GM11168 (cell line): ENCODE data around the gene KNDC1.

Source experiments
- in situ Hi-C: fragments of 300-500 bp; cut with MboI; formaldehyde crosslinking; loops from one replicate; pipeline ENCODE4 v1.12.0; 2022; ENCODE audit warnings: low sequenced_read_pairs; ENCODE audit not compliant: unreplicated experiment

Gene KNDC1

DNA sequence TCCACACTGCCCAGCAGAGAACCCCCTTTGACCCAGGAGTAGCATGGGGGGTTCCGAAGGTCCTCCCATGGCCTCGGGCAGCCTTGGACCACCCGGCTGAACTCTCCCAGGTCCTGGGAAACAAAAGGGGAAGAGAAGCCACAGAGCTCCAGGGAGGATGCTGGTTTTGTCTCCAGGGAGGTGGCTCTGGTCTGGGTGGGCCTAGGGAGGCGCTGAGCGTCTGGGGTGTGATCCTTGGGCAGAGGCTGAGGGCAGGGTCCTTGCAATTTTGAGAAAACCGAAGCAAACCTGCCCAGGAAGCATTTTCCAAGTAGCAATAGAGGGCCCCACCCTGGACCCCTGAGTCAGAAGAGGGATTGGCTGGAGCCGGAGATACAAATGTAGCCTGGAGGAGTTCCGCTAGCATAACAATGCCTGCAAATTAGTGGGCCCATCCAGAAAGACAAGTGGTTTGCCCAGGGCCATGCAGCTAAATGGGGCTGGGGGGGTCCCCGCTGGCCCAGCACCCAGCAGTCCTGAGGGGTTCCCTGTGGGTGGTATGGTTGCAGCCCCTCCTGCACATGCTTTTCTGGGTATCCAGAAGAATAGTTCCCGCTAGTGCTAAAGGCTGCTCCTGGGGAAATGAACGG is 72.0 kb downstream of the KNDC1 start:
- in situ Hi-C loops = loop anchor here (10.0 kb wide), 1 partner anchor 87 kb away; no protein-coding TSS in a partner anchor

DNA sequence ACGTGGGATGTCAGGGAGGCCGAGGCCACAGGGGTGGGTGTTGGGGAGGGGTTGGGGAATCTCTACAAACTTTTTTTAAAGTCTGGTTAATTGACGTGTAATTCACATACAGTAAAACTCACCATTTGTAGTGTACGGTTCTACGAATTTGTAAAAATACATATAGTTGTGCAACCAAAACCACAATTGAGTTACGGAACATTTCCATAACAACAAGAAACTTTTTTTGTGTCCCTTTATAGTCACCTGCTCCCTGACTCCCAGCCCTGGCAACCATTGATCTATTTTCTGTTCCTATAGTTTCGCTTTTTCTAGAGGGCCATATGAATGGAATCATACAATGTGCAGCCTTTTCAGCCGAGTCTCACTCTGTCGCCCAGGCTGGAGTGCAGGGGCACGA is 74.8 kb downstream of the KNDC1 start:
- in situ Hi-C loops = loop anchor here (10.0 kb wide), 1 partner anchor 90 kb away; no protein-coding TSS in a partner anchor

DNA sequence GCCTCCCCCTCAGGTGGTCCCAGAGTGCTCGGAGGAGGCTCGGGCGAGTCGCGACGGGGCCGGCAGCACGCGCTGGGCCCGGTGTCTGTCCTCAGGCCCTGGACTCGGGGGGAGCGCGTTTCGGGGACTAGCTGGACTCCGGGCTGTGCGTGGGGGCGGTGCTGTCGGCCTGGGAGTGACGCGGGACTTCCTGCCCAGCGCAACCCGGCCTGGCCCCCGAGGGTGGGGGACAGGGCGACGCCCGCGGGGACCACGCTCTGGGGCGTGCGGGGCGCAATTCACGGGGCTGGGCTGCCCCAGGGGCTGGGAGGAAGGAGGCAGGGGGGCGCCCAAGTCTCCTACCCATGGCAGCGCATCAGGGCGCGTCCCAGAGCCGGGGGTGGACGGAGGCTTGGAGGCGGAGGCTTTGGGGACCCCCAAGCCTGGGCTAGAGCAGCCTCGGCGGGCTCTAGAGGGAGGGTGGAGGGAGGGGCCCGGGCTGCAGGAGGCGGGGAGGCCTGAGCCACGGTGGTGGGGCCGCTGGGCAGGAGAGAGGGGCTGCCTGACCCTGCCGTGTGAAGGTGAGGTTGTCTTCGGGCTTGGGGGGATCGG is 75.3 kb downstream of the KNDC1 start:
- in situ Hi-C loops = loop anchor here (10.0 kb wide), 1 partner anchor 91 kb away; no protein-coding TSS in a partner anchor

DNA sequence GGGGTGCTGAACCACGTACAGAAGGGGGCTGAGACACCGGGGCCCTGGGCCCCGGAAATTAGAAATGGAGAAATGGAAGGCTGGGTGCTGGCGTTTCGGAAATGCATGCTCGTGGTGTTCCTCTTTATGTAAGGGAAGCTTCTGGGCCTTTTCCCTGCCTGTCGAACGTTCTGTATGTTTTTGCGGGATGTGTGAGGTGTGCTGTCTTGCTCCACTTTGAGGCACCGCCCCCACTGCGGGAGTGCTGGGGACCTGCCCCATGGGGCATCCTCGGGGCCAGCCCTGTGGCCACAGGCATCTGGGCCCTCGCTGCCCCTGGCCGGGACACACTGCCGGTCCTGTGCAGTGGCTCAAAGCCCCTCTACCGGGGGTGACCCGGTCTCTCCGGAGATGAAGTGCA is 75.9 kb downstream of the KNDC1 start:
- in situ Hi-C loops = loop anchor here (10.0 kb wide), 1 partner anchor 91 kb away; no protein-coding TSS in a partner anchor

DNA sequence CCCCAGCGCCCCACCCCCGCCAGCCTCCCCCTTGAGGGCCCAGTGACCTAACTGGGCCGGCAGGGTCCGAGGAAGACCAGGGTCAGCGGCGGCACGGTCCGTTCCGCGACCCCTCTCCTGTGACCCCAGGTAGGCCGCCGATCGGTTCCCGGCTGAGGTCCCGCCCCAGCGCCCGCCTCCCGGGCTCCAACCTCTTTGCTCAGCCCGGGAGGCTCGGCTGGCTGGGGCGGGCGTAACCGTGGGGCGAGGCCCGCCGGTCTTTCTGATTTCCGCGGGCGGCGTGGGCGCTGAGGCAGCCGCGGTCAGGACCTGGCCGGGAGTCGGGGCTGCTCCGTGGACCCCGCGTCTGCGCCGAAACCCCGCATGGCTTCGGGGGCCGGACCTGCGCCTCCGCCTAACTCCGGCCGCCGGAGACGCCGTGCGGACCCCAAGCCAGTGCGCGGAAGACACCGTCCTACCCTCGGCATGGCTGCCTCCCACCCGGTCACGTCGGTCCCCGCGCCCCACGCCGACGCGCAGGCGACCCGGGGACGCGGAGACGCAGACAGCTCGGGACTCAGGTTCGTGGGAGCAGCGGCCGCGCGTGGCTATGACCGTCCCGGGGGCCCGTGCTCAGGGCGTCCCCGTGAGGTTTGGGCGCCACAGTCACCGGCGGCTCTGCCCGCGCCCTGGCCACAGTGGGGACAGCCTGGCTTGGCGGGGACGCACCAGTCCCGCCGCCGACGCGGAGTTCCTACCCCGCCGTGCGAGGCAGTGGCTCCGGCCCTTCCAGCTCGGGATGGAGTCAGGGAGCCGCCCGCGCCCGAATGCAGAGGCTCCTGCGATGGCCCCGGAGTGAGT is 76.6 kb downstream of the KNDC1 start:
- in situ Hi-C loops = loop anchor here (10.0 kb wide), 1 partner anchor 92 kb away; no protein-coding TSS in a partner anchor

DNA sequence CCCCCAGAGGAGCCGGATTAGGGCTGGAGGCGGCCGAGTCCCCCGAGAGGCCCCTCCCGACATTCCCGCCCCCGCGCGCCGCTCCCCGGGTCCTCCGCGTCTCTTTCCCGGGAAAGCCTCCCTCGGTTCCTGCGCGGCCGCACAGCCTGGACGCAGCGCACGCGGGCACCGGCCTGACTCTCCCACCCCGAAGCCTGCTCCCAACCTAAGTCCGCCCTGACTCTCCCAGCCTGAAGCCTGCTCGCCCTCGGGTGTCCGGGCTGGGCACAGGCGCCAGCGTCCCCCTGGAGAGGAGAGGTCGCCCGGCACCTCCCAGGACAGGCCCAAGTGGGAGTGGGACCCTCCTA is 77.2 kb downstream of the KNDC1 start:
- in situ Hi-C loops = loop anchor here (10.0 kb wide), 1 partner anchor 92 kb away; no protein-coding TSS in a partner anchor

DNA sequence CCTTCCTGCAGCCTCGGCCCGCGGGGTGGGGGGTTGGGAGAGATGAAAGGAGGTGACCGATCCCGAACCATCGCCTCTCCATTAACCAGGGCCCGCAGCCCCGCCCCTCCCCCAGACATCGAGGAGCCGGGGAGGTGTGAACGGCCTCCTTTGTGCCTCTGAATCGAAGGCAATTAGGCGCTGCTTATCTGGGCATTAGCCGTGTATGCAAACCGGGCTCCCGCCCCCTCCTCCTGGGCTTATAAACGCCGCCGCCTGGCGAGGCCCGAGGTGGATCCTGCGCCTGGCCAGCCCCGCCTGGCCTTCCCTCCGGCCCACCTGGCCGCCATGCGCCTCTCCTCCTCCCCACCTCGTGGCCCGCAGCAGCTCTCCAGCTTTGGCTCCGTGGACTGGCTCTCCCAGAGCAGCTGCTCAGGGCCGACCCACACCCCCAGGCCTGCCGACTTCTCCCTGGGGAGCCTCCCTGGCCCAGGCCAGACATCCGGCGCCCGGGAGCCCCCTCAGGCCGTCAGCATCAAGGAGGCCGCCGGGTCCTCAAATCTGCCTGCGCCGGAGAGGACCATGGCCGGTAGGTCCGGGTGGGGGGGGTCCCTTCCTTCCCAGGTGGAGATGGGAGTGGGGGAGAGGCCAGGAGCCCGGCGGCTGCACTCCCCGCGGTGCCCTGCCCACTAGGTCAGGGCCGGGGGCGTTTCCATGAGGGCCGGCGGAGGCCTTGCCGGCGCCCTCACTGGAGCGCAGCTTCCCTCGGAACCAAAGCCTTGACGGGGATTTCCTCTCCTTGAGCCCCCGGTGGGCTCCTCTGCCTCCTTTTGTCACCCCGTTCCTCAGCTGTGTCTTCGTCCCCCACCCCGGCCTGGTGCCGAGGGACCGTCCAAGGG is 77.8 kb downstream of the KNDC1 start, which contains the start of gene VENTX:
Gene VENTX (plus strand): TSS at position 268 of the 878 bp plus-strand sequence. CDS start 60 bp downstream, at position 328.
- in situ Hi-C loops = loop anchor here (10.0 kb wide), 1 partner anchor 93 kb away; no protein-coding TSS in a partner anchor

DNA sequence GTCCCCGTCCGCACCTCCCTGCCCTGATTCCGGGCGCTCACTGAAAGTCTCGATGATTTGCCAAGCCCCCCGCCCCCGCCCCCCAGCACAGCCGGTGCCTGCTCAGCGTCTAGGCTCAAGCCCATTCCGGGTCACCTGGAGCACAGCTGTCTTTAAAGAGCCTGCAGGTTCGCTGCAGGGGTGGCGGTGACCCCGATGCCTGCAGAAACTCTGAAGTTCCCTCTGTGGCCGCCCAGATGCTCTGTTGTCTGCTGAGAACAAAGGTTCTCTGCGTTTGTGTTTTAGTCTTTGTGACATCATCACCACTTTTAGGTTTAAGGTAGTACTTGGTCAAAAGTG is 78.4 kb downstream of the KNDC1 start:
- in situ Hi-C loops = loop anchor here (10.0 kb wide), 1 partner anchor 94 kb away; no protein-coding TSS in a partner anchor

DNA sequence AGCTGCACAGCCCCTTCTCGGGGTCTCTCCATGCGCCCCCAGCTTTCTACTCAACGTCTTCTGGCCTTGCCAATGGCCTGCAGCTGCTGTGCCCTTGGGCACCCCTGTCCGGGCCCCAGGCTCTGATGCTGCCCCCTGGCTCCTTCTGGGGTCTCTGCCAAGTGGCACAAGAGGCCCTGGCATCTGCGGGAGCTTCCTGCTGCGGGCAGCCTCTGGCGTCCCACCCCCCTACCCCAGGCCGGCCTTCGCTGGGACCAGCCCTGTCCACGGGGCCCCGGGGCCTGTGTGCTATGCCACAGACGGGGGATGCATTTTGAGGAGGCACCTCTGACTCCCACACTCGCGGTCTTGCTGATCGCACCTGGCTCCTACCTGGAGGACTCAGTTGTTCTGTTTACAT is 80.0 kb downstream of the KNDC1 start:
- in situ Hi-C loops = loop anchor here (10.0 kb wide), 1 partner anchor 95 kb away; no protein-coding TSS in a partner anchor

DNA sequence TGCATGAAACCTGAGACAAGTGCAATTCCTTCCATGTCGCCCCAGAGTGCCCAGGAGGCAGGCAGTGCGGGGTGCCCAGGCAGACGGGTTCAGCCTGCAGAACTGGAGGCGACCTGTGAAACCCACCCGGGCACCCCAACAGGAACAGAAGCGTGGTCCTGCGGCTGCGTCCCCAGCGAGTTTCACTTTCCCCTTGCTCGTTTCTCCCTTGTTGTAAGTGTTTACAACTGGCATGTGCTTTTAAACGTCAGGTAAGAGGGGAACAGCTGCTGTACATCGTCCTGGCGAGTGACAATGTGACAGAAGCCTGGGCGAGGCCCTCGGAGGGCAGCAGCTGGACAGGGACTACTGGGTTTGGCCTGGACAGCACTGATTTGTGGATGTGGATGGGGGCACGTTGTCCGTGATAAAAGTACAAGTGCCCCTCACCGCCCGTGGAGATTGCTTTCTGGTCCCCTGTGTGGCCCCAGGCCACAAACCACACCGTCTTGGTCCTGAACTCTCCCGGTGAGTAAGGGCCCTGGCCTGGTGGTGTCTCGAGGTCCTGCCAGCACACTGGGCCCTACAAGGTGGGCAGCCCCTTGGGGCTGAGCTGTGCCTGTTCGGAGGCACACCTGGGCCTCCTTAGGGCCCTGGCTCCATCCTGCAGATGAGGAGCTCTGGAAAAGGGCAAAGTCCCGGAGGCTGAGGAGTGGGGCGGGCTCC is 81.6 kb downstream of the KNDC1 start:
- in situ Hi-C loops = no loop called here

DNA sequence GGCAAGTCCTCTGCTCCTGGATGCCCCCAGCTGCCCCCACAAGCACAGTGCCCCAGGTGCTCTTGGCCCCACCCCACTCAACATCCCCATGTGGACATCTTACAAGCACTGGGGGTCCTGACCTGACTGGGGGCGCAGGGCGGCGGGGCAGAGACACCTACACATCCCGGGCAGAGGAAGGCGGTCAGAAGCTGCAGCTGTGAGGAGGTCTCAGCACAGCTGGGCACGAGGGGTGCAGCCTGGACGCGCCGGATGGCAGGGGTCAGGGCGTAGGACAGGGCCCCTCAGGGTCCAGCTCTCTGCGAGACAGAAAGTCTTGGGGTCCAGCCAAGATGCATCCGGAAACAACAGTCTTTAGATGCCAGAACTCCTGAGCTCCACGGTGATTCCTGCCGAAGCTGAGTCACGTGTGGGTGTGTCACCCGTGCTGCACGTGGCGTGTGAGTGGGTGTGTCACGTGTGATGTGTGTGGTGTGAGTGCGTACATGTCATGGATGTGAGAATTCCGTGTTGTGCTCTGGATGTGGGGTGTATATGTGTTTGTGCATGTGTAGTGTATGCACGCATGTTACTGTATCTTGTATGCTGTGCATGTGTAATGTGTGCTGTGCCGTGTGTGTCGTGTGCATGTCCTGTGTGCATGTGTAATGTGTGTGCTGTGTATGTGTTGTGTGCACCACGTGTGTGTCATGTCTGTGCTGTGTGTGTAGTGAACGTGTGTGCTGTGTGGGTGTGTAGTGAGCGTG is 82.8 kb downstream of the KNDC1 start:
- in situ Hi-C loops = no loop called here

DNA sequence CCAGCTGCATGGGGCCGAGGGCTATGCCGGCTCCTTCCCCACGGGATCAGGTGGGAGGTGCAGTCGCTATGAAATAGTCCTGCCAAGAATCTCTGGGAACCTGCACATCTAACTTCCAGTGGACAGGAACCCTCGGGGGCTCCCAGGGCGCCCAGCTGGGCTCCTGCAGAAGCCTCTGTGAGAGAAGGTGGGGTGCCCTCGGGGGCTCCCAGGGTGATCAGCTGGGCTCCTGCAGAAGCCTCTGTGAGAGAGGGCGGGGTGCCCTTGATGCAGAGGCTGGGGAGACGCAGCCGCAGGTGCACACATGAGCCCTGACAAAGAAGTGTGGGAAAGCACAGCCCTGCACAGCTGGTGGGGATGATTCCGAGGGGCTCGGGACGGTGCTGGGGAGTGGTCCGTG is 83.6 kb downstream of the KNDC1 start:
- in situ Hi-C loops = no loop called here

DNA sequence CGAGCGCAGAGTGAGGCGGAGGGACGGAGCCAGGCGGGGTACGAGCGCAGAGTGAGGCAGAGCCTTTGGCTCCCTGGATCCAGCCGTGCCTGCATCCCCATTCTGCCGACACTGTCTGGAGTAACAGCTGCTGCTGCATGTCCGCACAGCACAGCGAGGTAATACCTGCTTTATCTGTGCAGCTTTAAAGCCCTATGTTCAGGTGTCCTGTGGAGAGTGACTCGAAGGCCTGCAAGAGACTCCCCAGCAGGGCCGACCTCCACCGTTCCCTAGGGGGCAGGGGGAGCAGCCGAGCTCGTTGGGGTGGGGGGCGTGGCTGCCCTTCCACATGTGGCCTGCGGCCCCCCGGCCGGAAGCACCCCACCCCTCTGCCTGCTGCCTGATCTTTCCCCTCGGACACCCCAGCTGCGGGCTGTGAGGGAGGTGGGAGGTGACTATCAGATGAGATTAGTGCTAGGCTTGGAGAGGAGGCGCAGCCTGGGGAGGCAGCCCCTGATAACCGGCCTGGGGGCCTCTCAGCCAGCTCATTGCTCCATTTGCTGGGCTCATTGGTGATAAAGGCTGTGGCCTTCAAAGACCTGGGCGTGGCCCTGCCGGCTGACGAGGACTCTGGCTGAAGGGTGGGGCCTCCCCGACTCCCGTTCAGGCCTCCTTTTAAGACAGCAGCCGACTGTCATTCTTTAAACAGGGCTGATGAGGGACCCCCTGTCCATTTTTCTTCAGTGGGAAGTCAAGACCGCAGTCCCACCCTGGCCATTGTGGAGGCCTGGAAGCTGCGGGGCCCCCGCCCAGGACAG is 85.6 kb downstream of the KNDC1 start:
- in situ Hi-C loops = no loop called here

DNA sequence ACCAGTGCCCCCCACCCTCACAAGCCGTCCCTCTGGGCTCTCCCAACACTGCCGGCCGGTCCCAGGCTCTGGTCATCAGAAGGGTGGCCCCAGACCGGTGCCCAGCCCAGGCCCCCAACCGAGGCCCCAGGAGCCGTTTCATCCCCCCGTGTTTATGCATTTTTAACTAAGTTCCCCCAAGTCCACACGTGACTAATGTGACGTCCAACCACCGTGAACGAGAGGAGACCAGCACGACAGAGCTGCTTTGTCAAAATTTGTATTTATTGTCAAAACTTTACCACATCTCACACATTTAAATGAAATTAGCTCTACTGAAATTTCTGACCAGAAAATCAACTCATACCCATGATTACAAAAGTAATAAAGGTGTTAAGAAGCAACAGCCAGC is 86.2 kb downstream of the KNDC1 start:
- in situ Hi-C loops = no loop called here

DNA sequence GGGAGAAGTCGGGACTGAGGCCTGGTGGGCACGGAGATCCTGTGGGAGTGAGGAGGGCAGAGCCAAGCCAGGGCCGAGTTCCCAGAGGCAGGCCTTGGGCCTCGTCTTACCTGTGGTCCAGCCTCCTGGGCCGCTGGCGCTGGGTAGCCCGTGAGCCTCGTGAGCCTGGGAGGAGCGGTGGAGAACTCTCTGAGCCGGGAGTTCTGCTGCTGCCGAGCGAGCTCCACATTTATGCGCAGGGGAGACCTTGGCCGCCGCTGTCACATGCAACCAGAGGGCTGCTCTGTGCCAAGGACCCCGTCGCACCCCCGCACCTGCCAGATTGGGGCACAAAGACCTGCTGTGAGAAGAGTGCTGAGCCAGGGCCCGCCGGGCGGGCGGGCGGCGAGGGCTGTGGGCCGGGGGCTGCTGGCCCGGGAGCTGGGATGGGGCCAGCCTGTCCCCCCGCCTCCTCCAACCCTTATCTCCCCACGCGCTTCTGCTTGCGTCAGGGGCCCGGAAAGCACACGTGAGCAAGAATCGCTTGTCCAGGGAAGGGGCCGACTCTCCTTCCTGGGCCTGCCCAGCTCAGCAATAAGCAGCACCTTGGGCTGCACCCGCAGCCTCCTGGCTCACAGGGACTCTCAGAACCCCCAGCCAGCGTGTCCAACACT is 87.8 kb downstream of the KNDC1 start:
- in situ Hi-C loops = no loop called here

DNA sequence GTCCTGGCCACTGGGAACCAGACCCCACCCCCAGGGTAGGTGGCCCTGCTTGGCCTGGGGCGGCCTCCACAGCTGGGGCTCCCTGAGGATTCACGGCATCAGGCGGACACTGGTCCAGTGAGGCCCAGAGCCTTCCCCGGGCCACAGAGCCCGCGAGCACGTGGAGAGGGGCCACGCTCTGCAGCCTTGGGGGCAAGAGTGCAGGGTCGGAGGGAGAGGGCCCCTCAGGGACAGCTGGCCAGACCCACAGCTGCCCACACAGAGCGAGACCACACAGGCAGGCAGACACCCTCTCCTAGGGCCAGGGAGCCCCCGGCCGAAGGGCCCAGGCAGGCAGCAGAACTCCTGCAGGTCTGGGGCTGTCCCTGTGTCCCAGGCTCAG is 88.3 kb downstream of the KNDC1 start:
- in situ Hi-C loops = no loop called here

DNA sequence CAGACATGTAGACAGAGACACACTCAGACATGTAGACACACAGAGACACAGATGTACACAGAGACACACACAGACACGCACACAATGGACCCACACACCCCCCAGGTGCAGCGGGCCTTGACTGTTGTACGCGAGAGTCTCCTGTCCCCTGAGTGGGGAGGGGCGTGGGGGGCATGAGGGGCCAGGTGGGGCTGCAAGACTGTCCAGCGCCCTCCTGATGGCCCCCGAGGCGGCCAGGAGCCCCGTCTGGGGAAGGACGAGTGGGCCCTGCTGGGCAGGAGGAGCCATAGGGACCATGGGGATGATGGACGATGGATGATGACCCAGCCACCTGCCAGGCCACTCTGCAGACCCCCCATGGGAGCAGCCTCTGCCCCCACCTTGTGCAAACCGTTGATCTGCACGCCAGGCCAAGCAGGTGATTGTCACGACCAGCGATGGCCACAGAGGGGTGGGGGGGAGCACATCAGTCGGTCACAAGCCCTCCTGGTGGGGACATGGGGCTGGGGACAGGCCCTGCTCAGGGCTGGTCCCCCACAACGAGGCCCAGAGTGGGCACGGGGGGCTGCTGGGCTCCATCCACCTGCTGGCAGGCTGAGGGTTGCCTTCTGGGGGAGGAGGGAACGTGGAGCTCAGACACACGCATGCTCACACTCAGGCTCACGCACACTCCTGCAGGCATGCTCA is 89.2 kb downstream of the KNDC1 start:
- in situ Hi-C loops = no loop called here
